ENCODE measurements around the gene SLC29A1.

The SLC29A1 gene

GRCh38 chr6:44268095-44268628, 44.8 kb downstream of the SLC29A1 start:
- DNase-seq (ENCODE audit: low read depth in 2 of 2) = peak; percentile 52 to 53

DNA sequence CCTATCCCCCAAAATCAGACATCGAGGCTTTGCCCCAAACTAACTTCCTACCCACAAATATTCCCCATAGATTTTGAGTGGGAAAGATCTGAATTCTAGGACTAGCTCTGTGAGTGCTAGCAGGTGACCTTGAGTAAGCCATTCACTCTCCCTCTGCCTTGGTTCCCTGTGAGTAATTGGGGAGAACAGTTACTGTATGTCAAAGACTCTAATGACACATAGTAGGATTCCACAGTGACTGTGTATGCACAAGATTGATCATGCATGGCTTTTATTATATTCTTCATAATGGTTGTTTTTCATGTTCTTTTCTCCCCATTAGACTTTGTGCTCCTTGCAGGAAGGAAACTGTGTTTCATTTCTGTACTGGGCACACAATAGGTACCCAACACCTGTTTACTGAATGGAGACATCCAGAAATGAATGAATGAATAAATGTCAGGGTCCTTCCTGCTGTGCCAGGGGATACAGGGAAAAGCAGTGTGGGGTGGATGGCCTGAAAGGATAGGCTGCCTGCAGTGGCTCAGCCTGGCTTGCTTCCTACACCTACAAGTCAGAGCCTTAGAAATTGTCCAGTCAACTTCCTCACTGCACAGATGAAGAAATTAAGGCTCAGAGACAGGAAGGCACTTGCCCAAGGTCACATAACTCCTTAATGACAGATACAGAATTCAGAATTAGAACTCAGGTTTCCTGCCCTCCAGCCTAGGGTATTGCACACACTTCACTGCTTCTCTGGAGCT, 46.0 kb downstream of the SLC29A1 start:
- DNase-seq (ENCODE audit: low read depth in 2 of 2) = no peak

DNA sequence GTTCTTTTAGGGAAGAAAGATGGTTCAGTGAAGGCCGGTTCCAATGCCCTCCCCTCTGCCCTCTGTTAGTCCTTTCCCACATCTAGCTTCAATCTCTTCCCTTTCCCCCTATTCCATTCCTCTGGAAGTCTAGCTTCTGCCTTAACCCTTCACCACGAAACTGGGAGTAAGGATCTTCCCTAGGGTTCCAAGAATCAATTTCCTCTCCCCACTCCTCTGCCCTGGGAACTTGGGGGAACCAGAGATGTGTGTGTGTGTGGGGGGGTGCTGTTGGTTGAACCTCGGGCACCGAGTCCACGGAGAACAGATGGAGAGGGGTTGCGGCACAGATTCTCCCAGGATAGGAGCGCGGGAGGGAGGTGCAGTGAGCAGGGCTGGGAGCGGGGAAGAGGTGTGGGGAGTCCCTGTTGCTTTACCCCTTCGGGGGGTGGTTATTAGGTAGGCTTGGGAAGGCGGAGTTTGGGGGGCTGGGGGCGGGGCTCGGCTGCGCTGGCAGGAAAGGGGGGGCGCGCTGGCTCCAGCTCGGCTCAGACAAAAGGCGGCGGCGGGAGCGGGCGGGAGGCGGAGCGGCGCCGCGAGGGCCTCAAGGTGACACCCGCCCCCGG, 46.6 kb downstream of the SLC29A1 start, which contains the start of gene TMEM151B:
TMEM151B (plus strand) TSS at position 530 of the 605 bp plus-strand sequence. CDS start 293 bp downstream, outside the sequence.
- no peak for DNase-seq (ENCODE audit: low read depth in 2 of 2)

GRCh38 chr6:44270526-44271405, 47.4 kb downstream of the SLC29A1 start:
- DNase-seq (ENCODE audit: low read depth in 2 of 2) = no peak

- no peak for DNase-seq (ENCODE audit: low read depth in 2 of 2)
Observed at GRCh38 chr6:44271406-44271723, 48.0 kb downstream of the SLC29A1 start.

- no peak for DNase-seq (ENCODE audit: low read depth in 2 of 2)
Observed at GRCh38 chr6:44271914-44272313, 48.5 kb downstream of the SLC29A1 start.

- no peak for DNase-seq (ENCODE audit: low read depth in 2 of 2)
Observed at GRCh38 chr6:44272529-44272928, 49.1 kb downstream of the SLC29A1 start.

GRCh38 chr6:44272999-44273566, 49.7 kb downstream of the SLC29A1 start:
- no peak for DNase-seq (ENCODE audit: low read depth in 2 of 2)

GRCh38 chr6:44273617-44274016, 50.2 kb downstream of the SLC29A1 start:
- no peak for DNase-seq (ENCODE audit: low read depth in 2 of 2)

DNA sequence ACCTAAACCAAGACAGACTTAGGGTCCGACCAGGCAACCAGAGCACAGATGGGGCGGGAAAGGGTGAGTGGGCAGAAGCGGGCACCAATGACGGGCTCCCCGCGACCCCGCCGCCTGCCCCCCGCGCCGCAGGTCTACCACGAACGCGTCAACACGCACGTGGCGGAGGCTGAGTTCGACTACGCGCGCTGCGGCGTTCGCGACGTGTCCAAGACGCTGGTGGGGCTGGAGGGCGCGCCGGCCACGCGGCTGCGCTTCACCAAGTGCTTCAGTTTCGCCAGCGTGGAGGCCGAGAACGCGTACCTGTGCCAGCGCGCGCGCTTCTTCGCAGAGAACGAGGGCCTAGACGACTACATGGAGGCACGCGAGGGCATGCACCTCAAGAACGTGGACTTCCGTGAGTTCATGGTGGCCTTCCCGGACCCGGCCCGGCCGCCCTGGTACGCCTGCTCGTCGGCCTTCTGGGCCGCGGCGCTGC, 51.9 kb downstream of the SLC29A1 start:
- no peak for DNase-seq (ENCODE audit: low read depth in 2 of 2)

GRCh38 chr6:44275749-44276648, 52.6 kb downstream of the SLC29A1 start:
- DNase-seq (ENCODE audit: low read depth in 2 of 2) = no peak

DNA sequence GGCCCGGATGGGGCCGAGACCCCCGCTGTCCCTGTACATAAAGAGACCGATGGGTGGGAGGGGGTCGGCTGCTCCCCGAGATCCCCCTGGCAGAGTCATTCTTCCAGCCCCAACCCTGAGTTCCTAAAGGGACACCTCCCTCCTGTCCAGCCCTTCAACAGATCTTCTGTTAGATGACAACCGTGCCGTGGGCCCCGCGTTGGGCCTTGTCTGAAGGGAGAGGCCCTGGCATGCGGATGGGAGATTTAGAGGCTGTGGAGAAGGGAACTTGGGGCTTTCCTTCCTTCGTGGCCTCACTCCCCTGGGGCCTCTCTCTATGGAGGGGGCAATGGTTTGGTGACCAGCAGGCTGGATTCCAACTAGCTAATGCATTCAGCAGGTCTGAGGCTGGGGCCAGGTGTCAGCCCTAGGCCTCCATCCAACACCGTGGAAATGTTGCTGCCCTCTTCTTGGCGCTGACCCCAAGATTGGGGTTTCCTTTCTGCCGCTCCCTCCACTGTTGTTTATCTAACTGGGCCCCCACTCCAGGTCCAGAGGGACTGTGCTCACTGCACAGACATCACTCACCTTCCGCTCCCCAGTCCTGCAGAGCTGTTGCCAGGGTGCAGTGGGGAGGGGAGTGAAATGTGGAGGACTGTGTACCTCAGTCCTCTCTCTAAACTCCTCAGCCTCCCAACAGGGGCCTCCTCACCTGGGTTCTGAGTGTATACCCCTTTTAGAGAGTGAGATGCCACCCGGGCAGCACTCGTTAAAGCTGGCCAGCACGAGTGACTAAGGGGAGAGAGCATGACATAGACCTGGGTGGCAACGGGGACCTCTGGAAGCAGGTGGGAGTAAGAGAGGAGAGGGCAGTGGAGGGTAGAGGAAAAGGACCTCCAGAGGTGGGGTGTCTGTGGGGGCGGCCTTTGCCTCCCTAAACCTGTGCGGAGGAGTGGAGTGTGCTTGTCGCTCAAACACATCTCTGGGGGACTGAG, 53.6 kb downstream of the SLC29A1 start:
- DNase-seq (ENCODE audit: low read depth in 2 of 2) = no peak

DNA sequence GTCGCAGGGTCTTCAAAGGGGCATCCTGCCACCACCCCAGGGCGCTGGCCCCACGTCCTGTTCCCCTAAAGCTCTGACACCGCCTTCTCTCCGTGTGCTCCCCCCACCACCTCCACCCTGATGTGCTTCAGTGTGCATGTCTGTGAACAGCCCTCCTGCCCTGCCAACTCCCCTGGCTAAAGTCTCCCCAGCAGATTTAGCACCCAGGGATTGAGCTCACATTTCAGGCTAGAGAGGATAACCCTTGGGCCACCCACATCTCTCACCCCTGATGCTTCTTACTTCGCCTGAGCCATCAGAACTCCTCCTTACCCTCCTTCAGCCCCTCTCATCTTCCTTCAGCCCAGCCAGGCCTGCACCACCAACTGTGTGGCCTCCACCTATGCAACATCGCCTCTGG, 54.4 kb downstream of the SLC29A1 start:
- DNase-seq (ENCODE audit: low read depth in 2 of 2) = no peak

- no peak for DNase-seq (ENCODE audit: low read depth in 2 of 2)
Observed at GRCh38 chr6:44278315-44278714, 54.9 kb downstream of the SLC29A1 start.

DNA sequence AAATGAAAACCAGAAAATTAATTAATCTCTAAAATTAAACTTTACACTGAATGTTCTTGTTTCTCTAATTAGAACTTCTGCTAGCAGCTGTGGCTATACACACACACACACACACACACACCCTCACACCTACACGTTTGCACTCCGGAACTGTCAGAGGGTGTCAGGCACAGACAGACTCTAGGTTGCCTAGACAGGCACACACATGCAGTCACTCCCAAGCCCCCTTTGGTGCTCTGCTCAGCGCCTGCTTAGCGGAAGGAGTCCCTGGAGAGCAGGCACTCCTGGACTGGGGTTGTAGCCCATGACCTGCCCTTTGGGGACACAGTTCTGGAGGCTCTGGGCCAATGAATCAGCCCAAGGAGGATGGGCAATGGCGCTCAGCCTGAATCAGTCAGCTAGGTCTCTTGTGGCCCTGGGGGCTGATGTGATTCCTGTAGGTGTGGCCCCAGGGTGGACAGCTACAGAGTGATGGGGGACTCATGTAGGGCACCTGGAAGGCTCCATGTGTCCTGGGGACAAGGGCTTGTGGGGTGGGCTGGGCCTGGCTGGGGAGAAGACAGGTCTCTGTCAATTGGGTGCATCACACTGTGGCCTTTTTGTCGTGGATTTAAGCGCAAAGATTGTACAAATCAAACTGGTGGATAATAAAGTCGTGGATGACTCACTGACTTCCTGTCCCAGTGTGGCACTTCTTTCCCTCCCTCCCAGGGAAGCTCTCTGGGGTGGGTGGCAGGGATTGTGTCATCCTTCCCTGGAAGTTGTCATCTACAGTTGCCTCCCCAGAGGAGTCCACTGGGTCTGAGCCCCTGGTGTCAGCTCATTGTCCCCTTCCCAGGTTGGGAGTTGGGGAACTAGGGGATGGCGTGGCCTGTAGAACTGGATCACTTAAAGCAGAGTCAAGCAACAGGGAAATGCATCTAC, 55.6 kb downstream of the SLC29A1 start:
- DNase-seq (ENCODE audit: low read depth in 2 of 2) = no peak
